Coronary artery (tissue), 2 donors: ENCODE measurements around the gene INTS14.

Source experiments
- DNase-seq: peaks from one replicate; pipeline ENCODE4 v3.0.0-alpha.2; 2017; ENCODE audit warnings: low spot score
- H3K27ac ChIP-seq, 2 donors: fragments of 200-600 bp; sonication (generic); one replicate each; pipeline ENCODE4 v1.5.1; 2016 to 2019
- H3K4me3 ChIP-seq: fragments of 200-600 bp; sonication (generic); 2 replicates; pipeline ENCODE4 v1.5.1; 2016; ENCODE audit warnings: mild to moderate bottlenecking, moderate library complexity
- TF ChIP-seq, protein P1 (sequence below): fragments of 200-600 bp; sonication (generic); IDR thresholded peaks from one replicate; pipeline ENCODE4 v1.5.1; 2019; ENCODE audit warnings: antibody characterized with exemption

Gene INTS14

DNA sequence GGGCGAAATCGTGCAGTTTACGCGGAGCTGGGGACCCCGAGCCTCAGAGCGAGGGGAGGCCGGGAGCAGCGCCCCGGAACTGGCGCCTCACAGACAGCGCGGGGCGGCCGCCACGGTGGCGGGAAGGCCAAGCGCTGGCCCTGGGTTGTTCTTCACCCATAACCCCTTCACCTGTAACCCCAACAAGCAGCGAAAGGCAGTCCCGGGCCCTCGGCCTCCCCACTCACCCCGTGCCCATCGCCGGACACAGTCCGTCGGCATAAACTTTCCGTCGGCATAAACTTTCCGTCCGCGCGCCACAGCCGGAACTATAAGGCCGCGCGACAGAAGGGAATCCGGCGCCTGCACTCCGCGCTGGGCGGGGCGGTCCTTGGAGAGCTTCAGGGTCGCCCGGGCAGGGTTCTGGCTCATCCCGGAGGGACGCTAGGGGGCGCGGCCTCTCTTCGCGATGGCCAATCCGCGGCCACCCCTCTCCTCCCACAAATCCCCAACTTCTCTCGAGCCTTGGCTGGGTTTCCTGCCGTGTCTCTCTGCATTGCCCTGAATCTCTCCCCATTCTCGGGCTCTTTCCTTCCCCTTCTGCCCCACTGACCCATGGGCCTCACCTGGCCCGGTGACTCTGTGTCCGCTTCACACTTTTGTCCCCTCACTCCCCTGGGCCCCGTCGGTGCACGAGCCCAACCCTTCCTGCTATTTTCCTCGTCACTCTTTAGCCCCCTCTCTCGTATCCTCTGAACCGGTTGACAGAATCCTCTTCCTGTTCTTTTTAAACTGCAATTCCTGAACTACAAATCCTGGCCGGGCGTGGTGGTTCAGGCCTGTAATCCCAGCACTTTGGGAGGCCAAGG, at the start of gene INTS14:
Gene INTS14, minus strand, starts transcription at position 261 of the 848 bp plus-strand sequence. CDS start 3,751 bp downstream, outside the sequence.
- TF ChIP-seq, protein P1, sequence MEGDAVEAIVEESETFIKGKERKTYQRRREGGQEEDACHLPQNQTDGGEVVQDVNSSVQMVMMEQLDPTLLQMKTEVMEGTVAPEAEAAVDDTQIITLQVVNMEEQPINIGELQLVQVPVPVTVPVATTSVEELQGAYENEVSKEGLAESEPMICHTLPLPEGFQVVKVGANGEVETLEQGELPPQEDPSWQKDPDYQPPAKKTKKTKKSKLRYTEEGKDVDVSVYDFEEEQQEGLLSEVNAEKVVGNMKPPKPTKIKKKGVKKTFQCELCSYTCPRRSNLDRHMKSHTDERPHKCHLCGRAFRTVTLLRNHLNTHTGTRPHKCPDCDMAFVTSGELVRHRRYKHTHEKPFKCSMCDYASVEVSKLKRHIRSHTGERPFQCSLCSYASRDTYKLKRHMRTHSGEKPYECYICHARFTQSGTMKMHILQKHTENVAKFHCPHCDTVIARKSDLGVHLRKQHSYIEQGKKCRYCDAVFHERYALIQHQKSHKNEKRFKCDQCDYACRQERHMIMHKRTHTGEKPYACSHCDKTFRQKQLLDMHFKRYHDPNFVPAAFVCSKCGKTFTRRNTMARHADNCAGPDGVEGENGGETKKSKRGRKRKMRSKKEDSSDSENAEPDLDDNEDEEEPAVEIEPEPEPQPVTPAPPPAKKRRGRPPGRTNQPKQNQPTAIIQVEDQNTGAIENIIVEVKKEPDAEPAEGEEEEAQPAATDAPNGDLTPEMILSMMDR: peak; percentile 63
- Histone ChIP-seq H3K4me3 (peak within 1 kb of the TSS; percentile 91), H3K27ac (peak within 1 kb of the TSS; percentile 96 to 97)
- DNase-seq: peak; percentile 97

DNA sequence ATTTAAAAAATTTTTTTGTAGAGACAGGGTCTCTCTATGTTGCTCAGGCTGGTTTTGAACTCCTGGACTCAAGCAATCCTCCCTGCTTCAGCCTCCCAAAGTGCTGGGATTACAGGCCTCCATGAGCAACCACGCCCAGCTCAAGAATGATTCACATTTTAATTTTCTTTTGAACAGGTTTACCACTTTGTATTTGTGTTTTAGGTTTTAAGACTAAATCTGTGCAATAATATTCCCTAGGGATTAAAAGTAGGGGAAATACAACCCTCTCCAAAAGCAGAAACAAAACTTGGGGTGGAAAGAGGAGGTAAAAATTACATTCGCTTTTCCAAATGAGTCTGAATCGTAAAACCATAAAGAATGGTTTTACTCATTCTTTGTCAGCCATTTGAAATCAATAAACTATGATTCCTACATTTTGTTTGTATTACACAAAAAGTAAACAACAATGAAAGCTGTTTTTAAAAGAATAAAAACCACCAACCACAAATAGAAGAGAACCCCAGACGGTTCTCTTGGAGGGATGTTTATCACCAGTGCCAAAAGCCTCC, 48.6 kb upstream of the INTS14 start:
- TF ChIP-seq, protein P1: no peak
- H3K27ac ChIP-seq: no peak overlapping the region
- DNase-seq: no peak
- no peak overlapping the region for H3K4me3 ChIP-seq

DNA sequence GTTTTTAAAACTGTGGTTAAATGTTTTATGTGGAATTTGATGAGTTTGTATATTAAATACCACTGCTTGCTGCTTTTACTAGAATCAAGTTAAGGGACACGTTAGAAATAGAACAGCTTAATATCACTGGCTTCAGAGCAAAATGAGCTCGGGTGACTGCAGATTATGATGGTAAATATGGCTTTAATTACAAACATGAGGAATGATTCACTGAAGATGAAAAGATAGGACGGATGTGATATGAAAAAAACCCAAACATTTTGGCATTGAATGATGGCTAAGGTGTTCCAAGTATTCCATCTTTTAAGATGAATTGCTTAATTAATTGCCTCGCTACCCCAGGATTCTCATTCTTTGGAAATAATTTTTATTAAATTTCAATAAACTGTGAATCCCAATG, 44.5 kb upstream of the INTS14 start:
- TF ChIP-seq, protein P1: no peak
- H3K27ac ChIP-seq: no peak overlapping the region
- DNase-seq: no peak
- H3K4me3 ChIP-seq: no peak overlapping the region

DNA sequence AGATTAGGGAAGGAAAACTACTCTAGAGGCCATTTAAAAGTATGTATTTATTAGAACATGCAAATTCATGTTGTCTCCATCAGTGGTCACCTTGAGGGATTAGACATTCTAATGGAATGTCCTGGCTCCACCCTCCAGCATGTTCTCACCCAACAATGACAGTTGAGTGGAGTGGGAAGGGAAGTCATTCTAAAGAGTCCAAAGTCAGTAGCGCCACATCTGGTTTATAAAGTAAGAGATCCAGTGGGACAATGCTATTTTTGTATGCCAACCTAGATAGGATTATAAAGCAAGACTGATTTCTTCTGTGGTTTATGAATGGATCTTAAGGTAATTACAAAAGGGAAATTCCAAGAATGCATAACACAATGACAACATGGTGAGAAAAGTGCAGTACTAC, 44.1 kb upstream of the INTS14 start:
- TF ChIP-seq, protein P1: no peak
- H3K27ac ChIP-seq: no peak overlapping the region
- no peak for DNase-seq
- H3K4me3 ChIP-seq: no peak overlapping the region

DNA sequence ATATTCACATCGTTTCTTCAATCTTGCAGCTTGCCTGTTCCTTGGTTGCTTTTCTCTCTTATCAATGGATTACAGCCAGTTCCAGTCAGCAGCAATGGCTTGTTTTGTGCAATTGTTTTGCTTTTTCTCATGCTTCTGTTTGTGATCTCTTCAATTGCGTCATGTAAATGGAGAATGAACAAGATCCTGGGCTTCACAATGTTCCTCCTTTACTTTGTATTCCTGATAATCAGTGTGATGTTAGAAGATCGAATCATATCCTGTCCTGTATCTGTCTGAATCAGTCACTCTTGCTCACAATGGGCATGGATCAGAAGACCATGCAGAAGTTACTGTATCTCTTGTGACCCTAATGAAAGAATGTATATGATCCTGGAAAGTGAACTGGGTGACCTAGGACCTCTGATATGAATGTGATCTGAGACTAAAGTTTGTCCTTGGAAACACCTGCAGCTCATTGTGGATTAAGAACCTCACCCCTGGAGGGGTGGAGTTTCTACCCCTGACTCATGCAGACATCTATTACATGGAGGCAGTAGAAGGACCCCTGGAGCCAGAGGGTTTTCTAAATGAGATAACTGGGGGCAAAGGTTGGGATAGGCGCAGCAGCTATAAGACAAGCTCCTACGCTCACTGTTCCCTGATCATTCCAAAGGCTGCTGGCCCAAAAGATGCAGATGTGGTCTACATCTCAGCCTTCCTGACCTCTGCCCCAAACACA, 43.0 kb upstream of the INTS14 start:
- TF ChIP-seq, protein P1: no peak
- no peak overlapping the region for H3K4me3 ChIP-seq
- H3K27ac ChIP-seq: no peak overlapping the region
- no peak for DNase-seq

DNA sequence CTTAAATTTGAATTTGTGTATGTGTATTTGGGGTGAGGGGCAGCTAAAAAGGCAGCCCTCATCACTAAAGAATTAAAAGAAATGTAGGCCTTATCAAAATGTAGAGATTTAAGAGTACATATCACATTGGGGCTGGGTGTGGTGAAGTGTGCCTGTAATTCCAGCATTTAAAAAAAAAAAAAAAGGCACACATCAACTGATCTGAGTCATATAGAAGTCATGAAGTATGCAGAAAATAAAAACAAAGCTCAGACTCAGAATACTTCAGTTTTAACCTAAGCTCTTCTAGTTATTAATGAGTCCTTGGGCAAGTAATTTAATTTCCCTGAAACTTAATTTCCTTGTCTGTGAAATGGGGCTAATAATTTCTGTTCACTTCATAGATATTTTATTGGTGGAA, 42.4 kb upstream of the INTS14 start:
- TF ChIP-seq, protein P1: no peak
- no peak for DNase-seq
- Histone ChIP-seq H3K4me3 (no peak overlapping the region), H3K27ac (no peak overlapping the region)
